HepG2 (cell line): Measurements from ENCODE around the gene BHLHE23. TPM values are rescaled to one million over a fixed set of nuclear protein-coding genes. Genes with fewer than 3 reads are reported as not detected.

ENCODE experiments used
- ATRX ChIP-seq: sonication (generic); formaldehyde crosslinking; IDR thresholded peaks from 2 replicates; pipeline ENCODE4 v1.4.0; 2020; ENCODE audit warnings: missing genetic modification reagents, borderline replicate concordance
- FOSL1 ChIP-seq: sonication (generic); formaldehyde crosslinking; IDR thresholded peaks from 2 replicates; pipeline ENCODE4 v1.9.0; 2021; ENCODE audit warnings: missing genetic modification reagents, borderline replicate concordance
- KDM3A ChIP-seq: IDR thresholded peaks from 2 replicates; pipeline ENCODE4 v1.6.1; 2018; ENCODE audit warnings: low read depth, missing compliant biosample characterization
- MTF2 ChIP-seq: sonication (generic); formaldehyde crosslinking; IDR thresholded peaks from 2 replicates; pipeline ENCODE4 v1.5.0; 2020; ENCODE audit warnings: missing genetic modification reagents, borderline replicate concordance
- POLR2A ChIP-seq, 2 experiments: IDR thresholded peaks; 2 replicates each; pipeline ENCODE4 v1.6.1; 2011; ENCODE audit warnings: low read depth in 2 of 2, low read length in 2 of 2, mild to moderate bottlenecking in 1 of 2, moderate library complexity in 1 of 2; ENCODE audit not compliant: insufficient read depth in 1 of 2
- ZFP36L2 ChIP-seq: sonication (generic); formaldehyde crosslinking; IDR thresholded peaks from 2 replicates; pipeline ENCODE4 v1.4.0; 2020; ENCODE audit warnings: missing genetic modification reagents
- ZNF17 ChIP-seq: sonication (generic); formaldehyde crosslinking; IDR thresholded peaks from 2 replicates; pipeline ENCODE4 v1.5.0; 2020; ENCODE audit warnings: mild to moderate bottlenecking, missing genetic modification reagents
- ZNF256 ChIP-seq: sonication (generic); formaldehyde crosslinking; conservative IDR thresholded peaks from 2 replicates; pipeline ENCODE4 v1.4.0; 2020; ENCODE audit warnings: missing genetic modification reagents
- ZNF3 ChIP-seq: IDR thresholded peaks from 2 replicates; pipeline ENCODE4 v1.7.0; 2017; ENCODE audit warnings: inconsistent platforms
- ZNF639 ChIP-seq: conservative IDR thresholded peaks from 2 replicates; pipeline ENCODE4 v1.6.1; 2018; ENCODE audit warnings: missing genetic modification reagents
- ZNF800 ChIP-seq: sonication (generic); formaldehyde crosslinking; IDR thresholded peaks from 2 replicates; pipeline ENCODE4 v1.4.0; 2020; ENCODE audit warnings: missing genetic modification reagents
- polyA plus RNA-seq, 8 experiments: library from polyadenylated mRNA; depleted of rRNA in 3 of 8; stranded (reverse) in 7 of 8; unstranded in 1 of 8; fragments of >200 nt; fragmentation: Illumina TruSeq in 4 of 8; extraction: Trizol in 4 of 8; gene quantifications; 2 replicates each; pipeline versions ENCODE4 v1.2.1 to v1.2.3, GENCODE V29; 2011 to 2016; ENCODE audit warnings: low read depth in 4 of 8, missing spikeins in 1 of 8, mixed read lengths in 1 of 8; ENCODE audit not compliant: insufficient read depth in 1 of 8
- total RNA-seq, 5 experiments: library from RNA; depleted of rRNA; stranded (reverse); fragments of >200 nt; fragmentation: Illumina TruSeq; extraction: Trizol; gene quantifications; 2 replicates each; pipeline ENCODE4 v1.2.3, GENCODE V29; 2016; ENCODE audit warnings: low read depth in 1 of 5
- TF ChIP-seq, protein P1 (sequence below): sonication (generic); formaldehyde crosslinking; IDR thresholded peaks from 2 replicates; pipeline ENCODE4 v1.8.0; 2022; ENCODE audit warnings: mild to moderate bottlenecking, missing genetic modification reagents, borderline replicate concordance
- TF ChIP-seq, protein P2 (sequence below): sonication (generic); formaldehyde crosslinking; IDR thresholded peaks from 2 replicates; pipeline ENCODE4 v1.4.0; 2020; ENCODE audit warnings: missing genetic modification reagents

Gene BHLHE23
- total and polyA plus RNA-seq, 2 of the 13 experiments (the other 11 are each of a cell fraction or from before 2014, with no cell fraction given) = not detected

DNA sequence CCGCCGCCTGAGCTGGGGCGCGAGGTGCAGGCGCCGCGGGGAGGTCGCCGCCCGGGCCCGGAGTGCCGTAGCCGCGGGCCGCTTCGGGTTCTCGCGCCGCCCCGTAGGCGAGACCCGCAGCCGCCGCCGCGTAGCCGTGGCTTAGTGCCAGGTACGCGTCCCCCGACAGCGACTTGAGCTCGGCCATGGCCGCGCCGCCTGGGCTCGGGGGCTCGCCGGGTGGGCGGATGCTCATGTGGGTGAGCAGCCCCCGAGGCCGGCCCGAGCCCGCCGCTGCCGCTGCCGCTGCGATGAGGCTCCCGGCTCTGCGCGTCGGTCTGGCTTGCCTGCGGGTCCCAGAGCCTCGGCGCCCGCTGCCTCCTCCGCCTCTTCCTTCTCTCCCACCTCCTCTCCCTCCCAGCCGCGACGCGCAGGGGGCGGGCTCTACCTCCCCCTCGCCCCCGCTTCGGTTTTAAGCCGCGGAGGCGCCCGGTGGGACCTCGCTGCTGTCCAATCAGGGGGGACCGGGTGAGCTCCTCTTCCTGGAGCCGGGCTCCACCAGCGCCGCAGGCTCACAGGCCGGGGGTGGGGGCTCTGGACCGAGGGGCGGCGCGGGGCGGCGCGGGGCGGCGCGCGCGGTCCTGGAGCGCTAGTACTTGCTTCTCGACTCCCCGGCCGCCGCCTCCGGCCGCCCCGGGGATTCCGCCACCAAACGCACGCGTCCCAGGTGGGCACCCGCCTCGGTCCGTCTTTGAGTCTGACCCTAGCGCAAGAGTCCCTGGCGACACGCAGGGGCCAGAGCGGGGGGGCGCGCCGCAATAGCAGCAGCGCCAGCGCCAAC is at the start of gene BHLHE23 (continued):
- 0 out of 2 replicates have a peak, but pooled peaks have one; percentile 41 for TF ChIP-seq ZNF800 (CRISPR knock-in tag)
- peak; percentile 83; the same call in 1 of the 2 replicates for TF ChIP-seq MTF2 (CRISPR knock-in tag)
- no peak for TF ChIP-seq ZNF3 (CRISPR knock-in tag)
- TF ChIP-seq, protein P1, sequence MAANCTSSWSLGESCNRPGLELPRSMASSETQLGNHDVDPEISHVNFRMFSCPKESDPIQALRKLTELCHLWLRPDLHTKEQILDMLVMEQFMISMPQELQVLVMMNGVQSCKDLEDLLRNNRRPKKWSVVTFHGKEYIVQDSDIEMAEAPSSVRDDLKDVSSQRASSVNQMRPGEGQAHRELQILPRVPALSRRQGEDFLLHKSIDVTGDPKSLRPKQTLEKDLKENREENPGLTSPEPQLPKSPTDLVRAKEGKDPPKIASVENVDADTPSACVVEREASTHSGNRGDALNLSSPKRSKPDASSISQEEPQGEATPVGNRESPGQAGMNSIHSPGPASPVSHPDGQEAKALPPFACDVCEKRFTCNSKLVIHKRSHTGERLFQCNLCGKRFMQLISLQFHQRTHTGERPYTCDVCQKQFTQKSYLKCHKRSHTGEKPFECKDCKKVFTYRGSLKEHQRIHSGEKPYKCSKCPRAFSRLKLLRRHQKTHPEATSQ = no peak
- no peak for TF ChIP-seq ZNF17 (CRISPR knock-in tag)
- TF ChIP-seq, protein P2, sequence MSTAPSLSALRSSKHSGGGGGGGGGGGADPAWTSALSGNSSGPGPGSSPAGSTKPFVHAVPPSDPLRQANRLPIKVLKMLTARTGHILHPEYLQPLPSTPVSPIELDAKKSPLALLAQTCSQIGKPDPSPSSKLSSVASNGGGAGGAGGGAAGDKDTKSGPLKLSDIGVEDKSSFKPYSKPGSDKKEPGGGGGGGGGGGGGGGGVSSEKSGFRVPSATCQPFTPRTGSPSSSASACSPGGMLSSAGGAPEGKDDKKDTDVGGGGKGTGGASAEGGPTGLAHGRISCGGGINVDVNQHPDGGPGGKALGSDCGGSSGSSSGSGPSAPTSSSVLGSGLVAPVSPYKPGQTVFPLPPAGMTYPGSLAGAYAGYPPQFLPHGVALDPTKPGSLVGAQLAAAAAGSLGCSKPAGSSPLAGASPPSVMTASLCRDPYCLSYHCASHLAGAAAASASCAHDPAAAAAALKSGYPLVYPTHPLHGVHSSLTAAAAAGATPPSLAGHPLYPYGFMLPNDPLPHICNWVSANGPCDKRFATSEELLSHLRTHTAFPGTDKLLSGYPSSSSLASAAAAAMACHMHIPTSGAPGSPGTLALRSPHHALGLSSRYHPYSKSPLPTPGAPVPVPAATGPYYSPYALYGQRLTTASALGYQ (CRISPR knock-in tag) = no peak
- no peak for TF ChIP-seq ATRX (CRISPR knock-in tag)
- TF ChIP-seq KDM3A (CRISPR knock-in tag) = no peak
- TF ChIP-seq POLR2A (IDR thresholded peaks at IDR 0.05; ENCODE audit: insufficient read depth in 1 of 2, low read depth in 2 of 2, low read length in 2 of 2) = no peak
- TF ChIP-seq ZNF639 = no peak
- TF ChIP-seq ZNF256 (CRISPR knock-in tag) = no peak
- no peak for TF ChIP-seq ZFP36L2 (CRISPR knock-in tag)
- no peak for TF ChIP-seq FOSL1 (CRISPR knock-in tag)
